T-cell (primary cell): ENCODE results near the gene SPARC. TPM values are rescaled to one million over a fixed set of nuclear protein-coding genes. Genes with fewer than 3 reads are reported as not detected.

Experiments used
- ATAC-seq, 4 experiments: fragments of 200-7000 bp in 3 of 4; fragments of 150-1000 bp in 1 of 4; cut with Tn5 transposase; replicated peaks in 1 of 4; 1 replicate in 3 of 4; 2 replicates in 1 of 4; pipeline ENCODE4 v1.10.0; 2021; ENCODE audit warnings: moderate library complexity in 3 of 4, mild to moderate bottlenecking in 2 of 4, moderate number of reproducible peaks in 1 of 4
- CTCF ChIA-PET, 2 donors: fragments of 300-600 bp; sonication (Branson Sonifier 250); formaldehyde crosslinking; loops; one replicate each; lab custom pipeline; 2022; ENCODE audit warnings: antibody characterized with exemption in 2 of 2; lab: Charles Lee
- POLR2A ChIA-PET, 2 donors: fragments of 300-600 bp; sonication (Branson Sonifier 250); formaldehyde crosslinking; loops; one replicate each; lab custom pipeline; 2022; ENCODE audit warnings: antibody characterized with exemption in 2 of 2; lab: Charles Lee
- DNase-seq, 35 experiments: peaks; one replicate each; pipeline versions ENCODE4 v3.0.0 to v3.0.0-alpha.2; 2013 to 2023
- H3K27ac ChIP-seq: one replicate; pipeline ENCODE4 v1.5.1; 2013; ENCODE audit warnings: low read length
- H3K27me3 ChIP-seq, 2 experiments: replicated peaks in 1 of 2; 1 replicate in 1 of 2; 2 replicates in 1 of 2; pipeline versions ENCODE4 v1.6.1 to v1.7.0; 2013; ENCODE audit warnings: low read length in 1 of 2, mixed read lengths in 1 of 2; ENCODE audit not compliant: control insufficient read depth in 2 of 2, insufficient read depth in 2 of 2; ENCODE audit errors: extremely low read depth in 1 of 2
- H3K36me3 ChIP-seq, 2 donors: 1 replicate in 1 of 2; 2 replicates in 1 of 2; pipeline versions ENCODE4 v1.6.1 to v1.7.0; 2013; ENCODE audit warnings: low read length in 1 of 2; ENCODE audit not compliant: control insufficient read depth in 2 of 2, insufficient read depth in 1 of 2; ENCODE audit errors: extremely low read depth in 1 of 2
- H3K4me1 ChIP-seq, 2 experiments: 1 replicate in 1 of 2; 2 replicates in 1 of 2; pipeline versions ENCODE4 v1.6.1 to v1.7.0; 2013; ENCODE audit warnings: low read length in 2 of 2, mixed read lengths in 1 of 2; ENCODE audit not compliant: insufficient read depth in 2 of 2, control insufficient read depth in 1 of 2; ENCODE audit errors: extremely low read depth in 1 of 2
- H3K4me3 ChIP-seq, 2 donors: 1 replicate in 1 of 2; 2 replicates in 1 of 2; pipeline versions ENCODE4 v1.5.1 to v1.7.0; 2013; ENCODE audit warnings: mild to moderate bottlenecking in 2 of 2, low read length in 1 of 2, moderate library complexity in 1 of 2; ENCODE audit not compliant: control insufficient read depth in 1 of 2; ENCODE audit errors: extremely low read depth in 1 of 2
- H3K9me3 ChIP-seq: 2 replicates; pipeline ENCODE4 v1.7.0; 2013
- H3K27ac Mint-ChIP-seq, 2 donors: one replicate each; pipeline ENCODE4 v1.8.0; 2020 to 2021; ENCODE audit warnings: mild to moderate bottlenecking in 2 of 2, mixed read lengths in 2 of 2
- H3K27me3 Mint-ChIP-seq, 2 donors: one replicate each; pipeline ENCODE4 v1.8.0; 2021 to 2022; ENCODE audit warnings: mixed read lengths in 2 of 2
- H3K36me3 Mint-ChIP-seq: one replicate; pipeline ENCODE4 v1.8.0; 2021; ENCODE audit warnings: mixed read lengths
- H3K4me1 Mint-ChIP-seq, 3 donors: one replicate each; pipeline ENCODE4 v1.8.0; 2020 to 2022; ENCODE audit warnings: mixed read lengths in 3 of 3, mild to moderate bottlenecking in 1 of 3
- H3K4me3 Mint-ChIP-seq, 3 donors: one replicate each; pipeline ENCODE4 v1.8.0; 2020 to 2022; ENCODE audit warnings: mild to moderate bottlenecking in 3 of 3, mixed read lengths in 3 of 3, moderate library complexity in 3 of 3
- H3K9me3 Mint-ChIP-seq, 3 donors: one replicate each; pipeline ENCODE4 v1.8.0; 2020 to 2022; ENCODE audit warnings: mixed read lengths in 3 of 3
- WGBS: methylation state at CpG from one replicate; pipeline ENCODE4 v1.1.5; 2013; ENCODE audit warnings: missing lambda C conversion rate; ENCODE audit not compliant: insufficient coverage; 5-methylcytosine and 5-hydroxymethylcytosine counted together
- total RNA-seq, 35 experiments: library from RNA in 6 of 35; stranded (reverse) in 6 of 35; fragments of 120-200 nt in 1 of 35; gene quantifications; one replicate each; pipeline versions ENCODE4 v1.2.1 to v1.2.4 and lab custom pipeline; 2013 to 2026

SPARC gene
- total RNA-seq, 5 donors from 2014 or later (not counting 1 experiment from before 2014, with no cell fraction given) = 4.1 to 8.6 (median 5.2) TPM; not detected in 1

GRCh38 chr5:151718646-151719045 lies 31.9 kb upstream of the SPARC start:
- Histone ChIP-seq H3K4me1 (no peaks in the 10 kb centered on the region), H3K36me3 (no peaks in the 10 kb centered on the region), H3K27ac (no peak overlapping the region), H3K9me3 (no peaks in the 10 kb centered on the region), H3K27me3 (no peaks in the 10 kb centered on the region), H3K4me3 (no peak overlapping the region)
- WGBS = 73% methylated on average over 3 of the region's 3 CpGs
- no peaks in the 10 kb centered on the region for H3K9me3 Mint-ChIP-seq
- DNase-seq = no peak
- POLR2A ChIA-PET = no interaction called here
- no peak overlapping the region for H3K4me3 Mint-ChIP-seq
- CTCF ChIA-PET = no interaction called here
- no peak overlapping the region for H3K27ac Mint-ChIP-seq
- peaks cover 0 to 2% (median 0%) of the 10 kb centered on the region in 3 donors for H3K4me1 Mint-ChIP-seq
- ATAC-seq = no peak
- H3K27me3 Mint-ChIP-seq = peaks cover 0 to 4% of the 10 kb centered on the region in 2 donors
- peaks cover 7% of the 10 kb centered on the region for H3K36me3 Mint-ChIP-seq

- Histone ChIP-seq H3K36me3 (no peaks in the 10 kb centered on the region), H3K4me1 (no peaks in the 10 kb centered on the region), H3K4me3 (no peak overlapping the region), H3K27me3 (no peaks in the 10 kb centered on the region), H3K27ac (no peak overlapping the region), H3K9me3 (no peaks in the 10 kb centered on the region)
- ATAC-seq (no peak), DNase-seq (no peak)
- H3K36me3 Mint-ChIP-seq = peaks cover 7% of the 10 kb centered on the region
- H3K4me3 Mint-ChIP-seq = no peak overlapping the region
- peaks cover 0 to 2% (median 0%) of the 10 kb centered on the region in 3 donors for H3K4me1 Mint-ChIP-seq
- ChIA-PET POLR2A (no interaction called here), CTCF (no interaction called here)
- peaks cover 1 to 4% of the 10 kb centered on the region in 2 donors for H3K27me3 Mint-ChIP-seq
- H3K9me3 Mint-ChIP-seq = no peaks in the 10 kb centered on the region
- H3K27ac Mint-ChIP-seq = no peak overlapping the region
- no CpG with 5 or more reads among the region's 2 CpGs for WGBS
These were observed 31.4 kb upstream of the SPARC start for GRCh38 chr5:151718153-151718552.

GRCh38 chr5:151717416-151717815 lies 30.7 kb upstream of the SPARC start:
- ChIA-PET POLR2A (no interaction called here), CTCF (no interaction called here)
- no peaks in the 10 kb centered on the region for H3K4me1 ChIP-seq
- no peaks in the 10 kb centered on the region for H3K9me3 ChIP-seq
- H3K36me3 ChIP-seq = no peaks in the 10 kb centered on the region
- no peak overlapping the region for H3K27ac ChIP-seq
- ATAC-seq (no peak), DNase-seq (no peak)
- peaks cover 0 to 2% (median 0%) of the 10 kb centered on the region in 3 donors for H3K4me1 Mint-ChIP-seq
- H3K27me3 Mint-ChIP-seq = peaks cover 7 to 9% of the 10 kb centered on the region in 2 donors
- WGBS = 83% methylated on average over 1 of the region's 3 CpGs
- no peaks in the 10 kb centered on the region for H3K27me3 ChIP-seq
- H3K4me3 Mint-ChIP-seq = no peak overlapping the region
- H3K27ac Mint-ChIP-seq = no peak overlapping the region
- H3K4me3 ChIP-seq = no peak overlapping the region
- peaks cover 11% of the 10 kb centered on the region for H3K36me3 Mint-ChIP-seq
- peaks cover 0 to 4% (median 0%) of the 10 kb centered on the region in 3 donors for H3K9me3 Mint-ChIP-seq

- CTCF ChIA-PET = no interaction called here
These were observed 22.5 kb upstream of the SPARC start for GRCh38 chr5:151709109-151709735.

GRCh38 chr5:151708126-151708525 lies 21.4 kb upstream of the SPARC start:
- Histone ChIP-seq H3K27me3 (no peaks in the 10 kb centered on the region), H3K4me3 (no peak overlapping the region), H3K9me3 (no peaks in the 10 kb centered on the region), H3K36me3 (no peaks in the 10 kb centered on the region), H3K4me1 (no peaks in the 10 kb centered on the region), H3K27ac (no peak overlapping the region)
- Mint-ChIP-seq H3K27me3 (peaks cover 13% of the 10 kb centered on the region in 2 donors), H3K4me1 (peaks cover 0 to 7% (median 5%) of the 10 kb centered on the region in 3 donors), H3K27ac (no peak overlapping the region), H3K9me3 (peaks cover 0 to 4% (median 0%) of the 10 kb centered on the region in 3 donors), H3K4me3 (no peak overlapping the region), H3K36me3 (peaks cover 4% of the 10 kb centered on the region)
- DNase-seq = no peak
- CTCF ChIA-PET = interaction anchor here in 1 of 2 donors (1.0 kb wide), 1 partner anchor 13 kb away, joined by 3 read pairs; no protein-coding TSS in a partner anchor
- no peak for ATAC-seq
- POLR2A ChIA-PET = no interaction called here

More at GRCh38 chr5:151709109-151709735, 22.5 kb upstream of the SPARC start:
- H3K36me3 Mint-ChIP-seq = peaks cover 4% of the 10 kb centered on the region
- no peak for ATAC-seq
- Histone ChIP-seq H3K27me3 (no peaks in the 10 kb centered on the region), H3K27ac (no peak overlapping the region), H3K4me1 (no peaks in the 10 kb centered on the region), H3K9me3 (no peaks in the 10 kb centered on the region), H3K4me3 (no peak overlapping the region), H3K36me3 (no peaks in the 10 kb centered on the region)
- peaks cover 13 to 14% of the 10 kb centered on the region in 2 donors for H3K27me3 Mint-ChIP-seq
- H3K4me3 Mint-ChIP-seq = no peak overlapping the region
- 96% methylated on average over 9 of the region's 13 CpGs for WGBS
- POLR2A ChIA-PET = no interaction called here
- no peak for DNase-seq
- peaks cover 0 to 4% (median 0%) of the 10 kb centered on the region in 3 donors for H3K9me3 Mint-ChIP-seq
- no peak overlapping the region for H3K27ac Mint-ChIP-seq
- H3K4me1 Mint-ChIP-seq = peaks cover 0 to 7% (median 5%) of the 10 kb centered on the region in 3 donors

- Mint-ChIP-seq H3K36me3 (no peaks in the 10 kb centered on the region), H3K4me1 (peaks cover 0 to 7% (median 5%) of the 10 kb centered on the region in 3 donors), H3K27me3 (peaks cover 8 to 9% of the 10 kb centered on the region in 2 donors), H3K4me3 (no peak overlapping the region), H3K9me3 (no peaks in the 10 kb centered on the region), H3K27ac (no peak overlapping the region)
- POLR2A ChIA-PET = no interaction called here
- Histone ChIP-seq H3K27ac (no peak overlapping the region), H3K9me3 (no peaks in the 10 kb centered on the region), H3K27me3 (no peaks in the 10 kb centered on the region), H3K4me3 (no peak overlapping the region), H3K36me3 (no peaks in the 10 kb centered on the region), H3K4me1 (no peaks in the 10 kb centered on the region)
- 40% methylated on average over 1 of the region's 2 CpGs for WGBS
- DNase-seq (no peak), ATAC-seq (no peak)
- CTCF ChIA-PET = interaction anchor here in 1 of 2 donors (1.0 kb wide), 1 partner anchor 13 kb away, joined by 3 read pairs; no protein-coding TSS in a partner anchor
These were observed 20.9 kb upstream of the SPARC start for GRCh38 chr5:151707567-151707966.
